NCI-H2029 (cell line): Measurements from ENCODE around the gene TUBB4B.

ENCODE experiments used
- DNase-seq: peaks from one replicate; lab custom pipeline; 2025; lab: John Stamatoyannopoulos, UW

The TUBB4B gene

GRCh38 chr9:137212520-137212919 is 28.6 kb upstream of the TUBB4B start:
- no peak for DNase-seq

GRCh38 chr9:137213160-137214060 is 27.7 kb upstream of the TUBB4B start:
- no peak for DNase-seq

GRCh38 chr9:137214620-137215019 is 26.5 kb upstream of the TUBB4B start:
- no peak for DNase-seq

- DNase-seq: no peak
Observed at GRCh38 chr9:137215196-137215986, 25.7 kb upstream of the TUBB4B start.

GRCh38 chr9:137216188-137216965 is 24.7 kb upstream of the TUBB4B start:
- no peak for DNase-seq

- DNase-seq: peak; percentile 83
Observed at GRCh38 chr9:137217276-137218211, 23.5 kb upstream of the TUBB4B start.

- no peak for DNase-seq
Observed at GRCh38 chr9:137218212-137218753, 22.8 kb upstream of the TUBB4B start.

- DNase-seq: peak; percentile 43
Observed at GRCh38 chr9:137218754-137219271, 22.3 kb upstream of the TUBB4B start.

GRCh38 chr9:137219757-137220316 is 21.2 kb upstream of the TUBB4B start:
- DNase-seq: no peak

- DNase-seq: no peak
Observed at GRCh38 chr9:137220317-137221094, 20.6 kb upstream of the TUBB4B start.

- no peak for DNase-seq
Observed at GRCh38 chr9:137221095-137221505, 20.0 kb upstream of the TUBB4B start.

- no peak for DNase-seq
Observed at GRCh38 chr9:137221506-137222111, 19.5 kb upstream of the TUBB4B start.

GRCh38 chr9:137222190-137223077 is 18.7 kb upstream of the TUBB4B start, which contains the start of gene RNF208:
TSS of gene RNF208 (minus strand) at chr9:137222240. CDS start at chr9:137221212, 1,028 bp downstream.
- no peak for DNase-seq

GRCh38 chr9:137223078-137223970 is 17.8 kb upstream of the TUBB4B start:
- DNase-seq: peak; percentile 99

- DNase-seq: no peak
Observed at GRCh38 chr9:137224830-137225694, 16.0 kb upstream of the TUBB4B start, which contains the start of gene CYSRT1. TSS of gene CYSRT1 (plus strand) at chr9:137225174. CDS start at chr9:137225622, 448 bp downstream.
